ENCODE data around the gene DOCK4. TPM values are rescaled to one million over a fixed set of nuclear protein-coding genes. Genes with fewer than 3 reads are reported as not detected.

Gene DOCK4
- total RNA-seq, 2 donors from 2014 or later: 6.5 to 11.1 TPM

GRCh38 chr7:112211348-112211907 lies 5.2 kb upstream of the DOCK4 start:
- Histone ChIP-seq H3K9ac (ENCODE audit: low read depth in 2 of 2, low read length in 2 of 2) (no peak overlapping the region), H3K27ac (no peak overlapping the region), H3K9me3 (no peaks in the 10 kb centered on the region), H3K4me1 (peaks cover 7% of the 10 kb centered on the region), H3K36me3 (no peaks in the 10 kb centered on the region), H3K4me3 (no peak overlapping the region), H3K27me3 (no peaks in the 10 kb centered on the region)
- intact Hi-C loops (cut with DNase I): loop anchor here (10.0 kb wide), 1 partner anchor 183 kb away; no protein-coding TSS in a partner anchor
- DNase-seq: no peak
- TF ChIP-seq CTCF (IDR thresholded peaks at IDR 0.05): no peak

- peak overlapping the region in 1 of 2 donors; percentile 89 for H3K9ac ChIP-seq (ENCODE audit: low read depth in 2 of 2, low read length in 2 of 2)
Observed at GRCh38 chr7:112207765-112208164, 1.6 kb upstream of the DOCK4 start.

GRCh38 chr7:112206991-112207592 lies 893 bp upstream of the DOCK4 start:
- Histone ChIP-seq H3K27ac (peak overlapping the region; percentile 70), H3K4me1 (peaks cover 13% of the 10 kb centered on the region), H3K36me3 (no peaks in the 10 kb centered on the region), H3K9me3 (no peaks in the 10 kb centered on the region), H3K4me3 (peak overlapping the region; percentile 91), H3K27me3 (no peaks in the 10 kb centered on the region), H3K9ac (ENCODE audit: low read depth in 2 of 2, low read length in 2 of 2) (peak overlapping the region; percentile 89 to 94)
- intact Hi-C loops (cut with DNase I): no loop called here
- TF ChIP-seq CTCF (IDR thresholded peaks at IDR 0.05): no peak
- peak; percentile 42 for DNase-seq

More at GRCh38 chr7:112207765-112208164, 1.6 kb upstream of the DOCK4 start:
- DNase-seq: no peak
- H3K36me3 ChIP-seq: no peaks in the 10 kb centered on the region
- TF ChIP-seq CTCF (IDR thresholded peaks at IDR 0.05): no peak
- intact Hi-C loops (cut with DNase I): no loop called here
- no peak overlapping the region for H3K27ac ChIP-seq
- H3K4me3 ChIP-seq: no peak overlapping the region
- H3K9me3 ChIP-seq: no peaks in the 10 kb centered on the region
- H3K27me3 ChIP-seq: no peaks in the 10 kb centered on the region
- peaks cover 14% of the 10 kb centered on the region for H3K4me1 ChIP-seq

- H3K9me3 ChIP-seq: no peaks in the 10 kb centered on the region
- no peaks in the 10 kb centered on the region for H3K27me3 ChIP-seq
- peak overlapping the region; percentile 91 for H3K4me3 ChIP-seq
- H3K4me1 ChIP-seq: peaks cover 7% of the 10 kb centered on the region
- H3K36me3 ChIP-seq: no peaks in the 10 kb centered on the region
- H3K9ac ChIP-seq (ENCODE audit: low read depth in 2 of 2, low read length in 2 of 2): peak overlapping the region; percentile 72 to 86
- peak; percentile 60 for DNase-seq
- intact Hi-C loops (cut with DNase I): no loop called here
- no peak for TF ChIP-seq CTCF (IDR thresholded peaks at IDR 0.05)
- peak overlapping the region; percentile 88 for H3K27ac ChIP-seq
Observed at GRCh38 chr7:112205343-112206237, 609 bp downstream of the DOCK4 start.

GRCh38 chr7:112204499-112205342 lies 1.5 kb downstream of the DOCK4 start:
- H3K4me3 ChIP-seq: peak overlapping the region; percentile 91
- peak overlapping the region; percentile 72 to 86 for H3K9ac ChIP-seq (ENCODE audit: low read depth in 2 of 2, low read length in 2 of 2)
- DNase-seq: peak; percentile 40
- H3K9me3 ChIP-seq: no peaks in the 10 kb centered on the region
- peaks cover 7% of the 10 kb centered on the region for H3K4me1 ChIP-seq
- H3K36me3 ChIP-seq: no peaks in the 10 kb centered on the region
- TF ChIP-seq CTCF (IDR thresholded peaks at IDR 0.05): no peak
- intact Hi-C loops (cut with DNase I): no loop called here
- no peaks in the 10 kb centered on the region for H3K27me3 ChIP-seq
- H3K27ac ChIP-seq: peak overlapping the region; percentile 88

Data from colonic mucosa (tissue), 4 donors.